HFFc6 (cell line): ENCODE measurements around the gene HIVEP2. TPM values are rescaled to one million over a fixed set of nuclear protein-coding genes. Genes with fewer than 3 reads are reported as not detected.

Experiments
- DNase-seq: peaks from one replicate; pipeline ENCODE4 v3.0.0-alpha.2; 2018
- H3K27ac Mint-ChIP-seq: 2 replicates; pipeline ENCODE4 v1.8.0; 2020; ENCODE audit warnings: mild to moderate bottlenecking, mixed read lengths
- H3K27me3 Mint-ChIP-seq: 2 replicates; pipeline ENCODE4 v1.8.0; 2021; ENCODE audit warnings: mild to moderate bottlenecking, moderate library complexity, mixed read lengths; ENCODE audit not compliant: insufficient read depth
- H3K36me3 Mint-ChIP-seq: 2 replicates; pipeline ENCODE4 v1.8.0; 2021; ENCODE audit warnings: low read depth, mixed read lengths
- H3K4me1 Mint-ChIP-seq: 2 replicates; pipeline ENCODE4 v1.8.0; 2020; ENCODE audit warnings: low read depth, mixed read lengths
- H3K4me3 Mint-ChIP-seq: 2 replicates; pipeline ENCODE4 v1.8.0; 2020; ENCODE audit warnings: mild to moderate bottlenecking, moderate library complexity, mixed read lengths
- H3K9me3 Mint-ChIP-seq: 2 replicates; pipeline ENCODE4 v1.8.0; 2020; ENCODE audit warnings: mild to moderate bottlenecking, mixed read lengths
- total RNA-seq, 6 experiments: library from RNA; stranded (reverse); fragmentation: NEBNext Ultra II Directional; extraction: Animal tissue kit (Norgen Biotek cat#: 25700); gene quantifications; 2 replicates in 1 of 6; 3 replicates in 5 of 6; pipeline ENCODE4 v1.2.3, GENCODE V29; 2021
- TF ChIP-seq, protein P1 (sequence below): fragments of 200-600 bp; sonication (generic); IDR thresholded peaks from 2 replicates; pipeline ENCODE4 v1.5.0; 2021; ENCODE audit warnings: antibody characterized with exemption, mild to moderate bottlenecking

Gene HIVEP2
- total RNA-seq, 6 experiments from 2014 or later, result 14.0 to 19.5 (median 17.1) TPM

DNA sequence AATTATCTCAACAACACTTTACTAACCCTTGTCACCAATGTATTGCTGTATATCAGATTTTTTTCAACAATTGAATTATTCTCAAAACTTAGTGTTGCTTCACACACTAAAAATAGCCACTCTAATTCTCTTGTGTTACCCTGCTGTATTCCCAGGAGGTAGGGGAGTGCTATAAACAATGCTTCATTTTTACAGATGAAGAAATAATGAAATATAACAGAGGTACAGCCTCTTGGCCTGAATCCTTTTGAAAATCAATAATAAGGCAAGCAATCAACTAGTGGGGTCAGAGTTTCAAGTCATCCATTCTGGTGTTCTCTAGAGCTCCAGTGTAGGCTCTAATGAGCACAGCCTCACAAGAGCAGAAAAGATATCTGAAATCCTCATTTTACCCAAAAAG lies 10.9 kb downstream of the HIVEP2 start:
- no peaks in the 10 kb centered on the region for H3K9me3 Mint-ChIP-seq
- H3K27ac Mint-ChIP-seq, result no peak overlapping the region
- no peak overlapping the region for H3K4me3 Mint-ChIP-seq
- no peak for DNase-seq
- TF ChIP-seq, protein P1, sequence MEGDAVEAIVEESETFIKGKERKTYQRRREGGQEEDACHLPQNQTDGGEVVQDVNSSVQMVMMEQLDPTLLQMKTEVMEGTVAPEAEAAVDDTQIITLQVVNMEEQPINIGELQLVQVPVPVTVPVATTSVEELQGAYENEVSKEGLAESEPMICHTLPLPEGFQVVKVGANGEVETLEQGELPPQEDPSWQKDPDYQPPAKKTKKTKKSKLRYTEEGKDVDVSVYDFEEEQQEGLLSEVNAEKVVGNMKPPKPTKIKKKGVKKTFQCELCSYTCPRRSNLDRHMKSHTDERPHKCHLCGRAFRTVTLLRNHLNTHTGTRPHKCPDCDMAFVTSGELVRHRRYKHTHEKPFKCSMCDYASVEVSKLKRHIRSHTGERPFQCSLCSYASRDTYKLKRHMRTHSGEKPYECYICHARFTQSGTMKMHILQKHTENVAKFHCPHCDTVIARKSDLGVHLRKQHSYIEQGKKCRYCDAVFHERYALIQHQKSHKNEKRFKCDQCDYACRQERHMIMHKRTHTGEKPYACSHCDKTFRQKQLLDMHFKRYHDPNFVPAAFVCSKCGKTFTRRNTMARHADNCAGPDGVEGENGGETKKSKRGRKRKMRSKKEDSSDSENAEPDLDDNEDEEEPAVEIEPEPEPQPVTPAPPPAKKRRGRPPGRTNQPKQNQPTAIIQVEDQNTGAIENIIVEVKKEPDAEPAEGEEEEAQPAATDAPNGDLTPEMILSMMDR, result no peak
- H3K27me3 Mint-ChIP-seq, result no peaks in the 10 kb centered on the region
- peaks cover 60% of the 10 kb centered on the region for H3K4me1 Mint-ChIP-seq
- peaks cover 14% of the 10 kb centered on the region for H3K36me3 Mint-ChIP-seq

DNA sequence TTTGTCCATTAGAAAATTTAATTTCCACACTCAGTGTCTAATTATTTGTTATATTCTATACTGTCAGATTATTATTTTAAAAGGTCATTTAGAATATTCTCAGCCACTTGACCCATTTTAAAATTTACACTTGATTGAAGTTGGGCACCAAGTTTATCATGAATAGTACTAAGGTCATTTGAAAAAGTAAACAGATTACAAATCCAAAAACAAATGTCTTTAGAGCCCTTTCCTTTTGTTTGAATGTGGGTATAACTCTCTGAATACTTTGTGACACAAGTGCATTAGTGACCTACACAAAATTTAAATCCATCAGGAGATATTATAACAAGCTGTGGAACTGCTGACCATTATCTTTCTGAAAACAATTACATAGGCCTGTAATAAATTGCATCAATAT lies 11.3 kb downstream of the HIVEP2 start:
- Mint-ChIP-seq H3K36me3 (peaks cover 14% of the 10 kb centered on the region), H3K4me3 (no peak overlapping the region), H3K9me3 (no peaks in the 10 kb centered on the region), H3K4me1 (peaks cover 60% of the 10 kb centered on the region), H3K27ac (no peak overlapping the region), H3K27me3 (no peaks in the 10 kb centered on the region)
- DNase-seq, result no peak
- TF ChIP-seq, protein P1, result no peak

- H3K9me3 Mint-ChIP-seq, result no peaks in the 10 kb centered on the region
- TF ChIP-seq, protein P1, result no peak
- H3K4me3 Mint-ChIP-seq, result no peak overlapping the region
- H3K36me3 Mint-ChIP-seq, result peaks cover 10% of the 10 kb centered on the region
- H3K4me1 Mint-ChIP-seq, result peaks cover 59% of the 10 kb centered on the region
- no peak overlapping the region for H3K27ac Mint-ChIP-seq
- H3K27me3 Mint-ChIP-seq, result no peaks in the 10 kb centered on the region
- no peak for DNase-seq
These were observed 12.1 kb downstream of the HIVEP2 start for GRCh38 chr6:142932889-142933288.

DNA sequence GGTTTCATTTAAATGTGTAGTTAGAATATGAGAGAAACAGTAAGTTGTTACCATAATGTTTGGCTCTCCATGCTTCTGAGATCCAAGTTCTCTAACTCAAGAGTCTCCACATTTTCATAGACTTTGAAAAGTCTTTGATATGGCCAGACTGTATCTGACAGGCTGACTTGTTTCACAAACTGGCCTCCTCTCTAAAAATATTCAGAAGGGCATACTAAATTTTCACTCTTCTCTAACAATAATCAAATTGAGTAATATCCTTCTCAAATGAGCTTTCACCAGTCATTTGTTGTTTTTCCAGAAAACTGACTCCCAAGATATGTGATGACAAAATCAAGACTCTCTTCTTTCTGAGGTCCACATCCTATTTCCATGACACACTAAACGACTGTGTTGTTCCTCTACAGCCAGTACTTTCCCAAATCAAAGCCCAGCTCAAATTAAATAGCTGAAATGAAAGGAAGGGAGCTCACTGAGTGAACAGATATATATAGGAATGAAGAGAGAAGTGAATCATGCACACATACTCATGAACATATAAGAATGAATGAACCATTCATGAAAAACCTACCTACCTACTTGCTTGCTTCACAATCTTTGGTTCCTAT lies 15.1 kb downstream of the HIVEP2 start:
- Mint-ChIP-seq H3K36me3 (no peaks in the 10 kb centered on the region), H3K4me1 (peaks cover 79% of the 10 kb centered on the region), H3K27ac (peak overlapping the region; percentile 79), H3K4me3 (peak overlapping the region; percentile 57), H3K27me3 (no peaks in the 10 kb centered on the region), H3K9me3 (no peaks in the 10 kb centered on the region)
- DNase-seq, result peak; percentile 34
- TF ChIP-seq, protein P1, result no peak

GRCh38 chr6:142927904-142928303 lies 17.1 kb downstream of the HIVEP2 start:
- TF ChIP-seq, protein P1, result no peak
- Mint-ChIP-seq H3K4me3 (peak overlapping the region; percentile 91), H3K9me3 (no peaks in the 10 kb centered on the region), H3K36me3 (no peaks in the 10 kb centered on the region), H3K27ac (peak overlapping the region; percentile 94), H3K4me1 (peaks cover 61% of the 10 kb centered on the region), H3K27me3 (no peaks in the 10 kb centered on the region)
- no peak for DNase-seq

GRCh38 chr6:142927271-142927580 lies 17.8 kb downstream of the HIVEP2 start:
- Mint-ChIP-seq H3K4me3 (peak overlapping the region; percentile 91), H3K27ac (peak overlapping the region; percentile 94), H3K27me3 (no peaks in the 10 kb centered on the region), H3K9me3 (no peaks in the 10 kb centered on the region), H3K36me3 (no peaks in the 10 kb centered on the region), H3K4me1 (peaks cover 54% of the 10 kb centered on the region)
- TF ChIP-seq, protein P1, result no peak
- DNase-seq, result no peak
